ENCODE results near the gene PRMT7.

The PRMT7 gene, protein sequence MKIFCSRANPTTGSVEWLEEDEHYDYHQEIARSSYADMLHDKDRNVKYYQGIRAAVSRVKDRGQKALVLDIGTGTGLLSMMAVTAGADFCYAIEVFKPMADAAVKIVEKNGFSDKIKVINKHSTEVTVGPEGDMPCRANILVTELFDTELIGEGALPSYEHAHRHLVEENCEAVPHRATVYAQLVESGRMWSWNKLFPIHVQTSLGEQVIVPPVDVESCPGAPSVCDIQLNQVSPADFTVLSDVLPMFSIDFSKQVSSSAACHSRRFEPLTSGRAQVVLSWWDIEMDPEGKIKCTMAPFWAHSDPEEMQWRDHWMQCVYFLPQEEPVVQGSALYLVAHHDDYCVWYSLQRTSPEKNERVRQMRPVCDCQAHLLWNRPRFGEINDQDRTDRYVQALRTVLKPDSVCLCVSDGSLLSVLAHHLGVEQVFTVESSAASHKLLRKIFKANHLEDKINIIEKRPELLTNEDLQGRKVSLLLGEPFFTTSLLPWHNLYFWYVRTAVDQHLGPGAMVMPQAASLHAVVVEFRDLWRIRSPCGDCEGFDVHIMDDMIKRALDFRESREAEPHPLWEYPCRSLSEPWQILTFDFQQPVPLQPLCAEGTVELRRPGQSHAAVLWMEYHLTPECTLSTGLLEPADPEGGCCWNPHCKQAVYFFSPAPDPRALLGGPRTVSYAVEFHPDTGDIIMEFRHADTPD

DNA sequence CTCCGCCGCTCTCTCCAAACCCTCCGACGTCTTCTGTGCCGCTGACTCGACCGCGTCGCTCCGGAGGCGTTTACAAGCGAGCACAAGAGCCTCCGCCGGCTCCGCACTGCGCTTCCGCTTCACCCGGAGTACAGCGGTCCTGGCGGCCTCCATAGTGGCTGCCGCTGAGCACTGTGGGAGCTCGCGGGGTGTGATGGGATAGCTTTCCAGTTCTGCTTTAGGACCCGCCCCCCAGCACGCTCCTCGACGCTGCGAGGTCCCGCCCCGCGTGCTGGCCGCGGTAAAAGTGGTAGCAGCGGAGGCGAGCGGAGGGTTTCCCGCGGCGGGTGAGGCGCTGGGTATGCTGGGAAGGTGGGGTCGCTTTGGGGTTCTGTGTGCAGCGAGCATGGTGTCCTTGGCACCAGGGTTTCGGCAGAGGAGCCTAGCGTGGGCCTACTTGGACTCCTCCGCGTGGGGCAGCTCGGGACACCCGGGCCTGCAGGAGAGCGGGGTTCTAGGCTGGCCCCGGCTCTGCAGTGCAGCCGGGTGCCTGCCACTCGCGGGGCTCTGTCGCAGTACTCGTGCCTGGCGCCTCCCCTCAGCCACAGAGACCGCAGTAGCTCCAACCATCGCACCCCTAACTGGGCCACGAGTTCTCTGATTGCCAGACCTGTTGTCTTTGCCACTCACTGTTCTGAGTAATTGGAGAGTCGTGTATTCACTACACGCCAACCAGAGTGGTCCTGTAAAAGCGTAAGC, at the start of gene PRMT7, which contains the start of gene SLC7A6OS:
PRMT7 (plus strand) TSS at position 246 of the 738 bp plus-strand sequence. CDS start 4,961 bp downstream, outside the sequence.
SLC7A6OS (minus strand) TSS at position 173 of the 738 bp plus-strand sequence; CDS start at position 153, 20 bp downstream.
- Mint-ChIP-seq H3K27me3 (no peaks in the 10 kb centered on the region), H3K9me3 (no peaks in the 10 kb centered on the region), H3K36me3 (ENCODE audit: low read depth) (peaks cover 36% of the 10 kb centered on the region), H3K4me1 (ENCODE audit: low read depth) (peaks cover 48% of the 10 kb centered on the region), H3K27ac (peak within 1 kb of the TSS; percentile 86), H3K4me3 (peak within 1 kb of the TSS; percentile 89)

DNA sequence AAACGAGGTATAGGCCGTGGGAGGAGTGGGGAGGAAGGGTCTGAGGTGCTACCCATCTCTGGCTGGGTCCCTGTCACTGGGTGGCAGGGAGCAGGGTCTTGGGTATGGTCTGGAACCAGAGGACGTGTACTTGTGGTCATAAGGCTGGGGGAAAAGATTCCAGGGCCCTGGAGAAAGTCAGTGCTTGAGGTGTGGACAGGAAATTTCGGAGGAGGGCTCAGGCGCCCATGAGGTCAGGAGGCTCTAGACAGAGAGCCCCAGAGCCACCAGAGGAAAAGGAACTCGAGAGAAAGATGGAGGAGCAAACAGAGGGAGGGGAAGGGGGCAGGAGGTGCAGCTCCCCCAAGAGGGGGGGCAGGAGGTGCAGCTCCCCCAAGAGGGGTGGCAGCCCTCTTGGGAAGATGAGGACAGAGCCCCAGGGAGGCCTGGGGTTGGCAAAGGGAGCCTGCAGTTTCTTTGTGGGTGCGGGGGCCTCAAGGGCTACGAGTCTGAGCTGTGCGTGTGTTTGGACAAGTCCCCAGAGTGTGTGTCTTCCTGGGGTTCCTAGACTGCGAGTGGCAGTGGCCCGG, 47.2 kb upstream of the PRMT7 start:
- H3K4me1 Mint-ChIP-seq (ENCODE audit: low read depth), result peaks cover 49% of the 10 kb centered on the region
- H3K27ac Mint-ChIP-seq, result peak overlapping the region; percentile 93
- peaks cover 13% of the 10 kb centered on the region for H3K36me3 Mint-ChIP-seq (ENCODE audit: low read depth)
- no peaks in the 10 kb centered on the region for H3K9me3 Mint-ChIP-seq
- peak overlapping the region; percentile 84 for H3K4me3 Mint-ChIP-seq
- H3K27me3 Mint-ChIP-seq, result no peaks in the 10 kb centered on the region

DNA sequence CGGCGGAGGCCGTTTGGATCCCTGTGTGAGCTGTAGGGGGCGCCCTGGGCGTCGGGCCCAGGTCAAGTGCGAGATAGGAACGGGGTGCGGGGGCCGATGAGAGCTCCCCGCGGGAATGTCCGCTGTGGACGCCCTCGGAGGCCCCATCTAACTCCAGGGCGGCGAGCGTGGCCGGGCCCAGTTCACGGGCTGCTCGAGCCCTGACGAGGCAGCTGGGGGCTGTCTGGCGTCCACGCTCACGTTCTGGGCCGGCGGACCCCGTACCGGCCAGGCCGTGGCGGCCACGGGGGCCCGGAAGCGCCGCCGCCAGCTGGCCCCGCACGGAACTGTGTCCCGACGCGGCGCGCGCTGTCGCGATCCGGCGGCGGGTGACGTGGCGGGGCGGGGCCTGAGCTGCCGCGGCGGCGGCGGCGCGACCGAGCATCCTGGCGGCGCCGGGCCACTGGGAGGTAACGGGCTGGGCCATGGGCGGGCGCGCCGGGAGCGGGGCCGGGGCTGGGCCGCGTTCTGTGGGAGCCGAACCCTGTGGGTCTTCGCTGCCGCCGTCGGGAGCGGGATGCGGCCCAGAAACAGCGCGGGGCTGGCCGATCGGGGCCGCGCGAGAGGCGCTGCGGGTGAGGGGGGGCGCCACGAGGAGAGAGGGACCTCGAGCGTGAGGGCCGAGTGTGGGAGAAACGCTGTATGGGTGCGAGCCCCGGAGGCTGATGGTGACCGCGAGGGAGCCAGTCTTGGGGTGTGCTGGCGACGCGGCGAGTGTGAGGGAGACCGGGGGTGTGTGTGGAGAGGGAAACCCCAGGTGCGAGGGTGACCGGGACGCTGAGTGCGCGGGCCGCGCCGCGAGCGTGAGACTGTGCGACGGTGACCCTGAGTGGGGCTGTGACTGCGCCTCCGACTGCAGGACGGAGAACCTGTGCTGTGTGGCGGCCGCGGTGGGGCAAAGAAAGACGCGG, 46.4 kb upstream of the PRMT7 start, which contains the start of gene SLC7A6:
SLC7A6 (plus strand) TSS at position 399 of the 950 bp plus-strand sequence. CDS start 10,201 bp downstream, outside the sequence.
- Mint-ChIP-seq H3K36me3 (ENCODE audit: low read depth) (peaks cover 16% of the 10 kb centered on the region), H3K9me3 (no peaks in the 10 kb centered on the region), H3K4me1 (ENCODE audit: low read depth) (peaks cover 57% of the 10 kb centered on the region), H3K27me3 (no peaks in the 10 kb centered on the region), H3K27ac (peak within 1 kb of the TSS; percentile 98), H3K4me3 (peak within 1 kb of the TSS; percentile 95)

DNA sequence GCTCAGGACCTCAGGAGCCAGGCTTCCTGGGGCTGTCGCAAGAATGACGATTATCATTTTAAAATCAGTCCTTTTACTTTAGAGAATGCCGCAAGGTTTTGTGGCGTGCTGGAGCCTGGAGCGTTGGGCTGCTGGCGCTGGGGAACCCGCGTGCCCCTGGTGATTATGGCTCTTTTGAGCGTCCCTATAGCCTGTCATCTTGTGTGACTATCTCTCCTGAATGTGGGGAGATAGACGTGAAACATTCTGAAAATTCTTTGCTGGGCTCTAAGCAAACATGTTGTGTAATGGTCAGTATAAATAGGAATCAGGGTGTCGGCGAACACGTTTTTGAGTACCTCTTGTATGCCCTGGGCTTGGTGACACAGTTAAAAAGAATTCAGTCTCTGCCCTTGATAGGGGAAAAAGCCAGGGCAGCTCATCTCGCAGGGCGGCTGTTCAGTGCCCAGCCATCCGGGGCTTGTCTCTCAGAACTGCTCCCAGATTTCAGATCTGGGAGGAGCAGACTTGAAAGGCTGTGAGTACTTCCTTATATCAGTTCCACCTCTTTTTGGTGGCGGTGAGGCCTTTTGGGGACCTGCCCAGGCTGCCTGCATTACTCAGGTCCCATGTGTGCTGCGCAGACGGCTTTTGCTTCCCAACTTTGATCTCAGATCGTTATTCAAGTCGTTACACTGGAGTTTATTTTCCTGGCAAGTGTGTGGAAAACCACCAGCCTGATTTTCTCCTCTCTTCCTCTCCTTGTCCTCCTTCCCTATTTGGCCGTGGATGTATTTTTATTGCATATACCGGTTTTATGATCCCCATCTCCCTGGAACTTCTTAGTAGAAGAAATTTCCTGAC, 45.5 kb upstream of the PRMT7 start:
- Mint-ChIP-seq H3K4me1 (ENCODE audit: low read depth) (peaks cover 66% of the 10 kb centered on the region), H3K36me3 (ENCODE audit: low read depth) (peaks cover 18% of the 10 kb centered on the region), H3K27ac (peak overlapping the region; percentile 98), H3K4me3 (peak overlapping the region; percentile 95), H3K27me3 (no peaks in the 10 kb centered on the region), H3K9me3 (no peaks in the 10 kb centered on the region)

DNA sequence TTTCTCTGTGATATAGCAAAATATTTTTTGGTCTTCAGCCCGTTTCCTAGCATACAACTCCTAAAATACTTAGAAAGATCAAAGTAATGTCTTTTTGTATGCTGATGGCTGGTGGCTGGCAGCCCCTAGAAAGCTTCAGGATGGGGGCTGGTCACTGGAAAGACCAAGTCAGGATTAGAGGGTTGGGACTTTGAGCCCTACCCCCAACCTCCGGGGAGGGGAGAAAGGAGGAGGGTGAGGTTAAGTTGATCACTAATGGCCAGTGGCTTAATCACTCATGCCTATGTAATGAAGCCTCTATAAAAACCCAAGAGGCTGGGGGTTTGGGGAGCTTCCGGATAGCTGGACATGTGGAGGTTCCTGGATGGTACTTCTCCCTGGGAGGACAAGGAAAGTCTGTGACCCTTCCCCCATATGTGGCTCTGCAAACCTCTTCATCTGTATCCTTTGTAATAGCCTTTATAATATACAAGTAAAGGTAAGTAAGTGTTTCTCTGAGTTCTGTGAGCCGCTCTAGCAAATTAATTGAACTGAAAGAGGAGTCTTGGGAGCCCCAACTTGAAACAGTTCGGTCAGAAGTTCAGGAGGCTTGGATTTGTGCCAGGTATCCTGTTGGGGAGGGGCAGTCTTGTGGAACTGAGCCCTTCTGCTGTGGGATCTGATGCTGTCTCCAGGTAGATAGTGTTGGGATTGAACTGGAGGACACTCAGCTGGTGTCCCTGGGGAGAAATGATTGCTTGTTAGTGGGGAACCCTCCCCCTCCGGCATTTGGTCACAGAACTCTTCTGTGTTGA, 43.0 kb upstream of the PRMT7 start:
- Mint-ChIP-seq H3K27ac (peak overlapping the region; percentile 89), H3K4me1 (ENCODE audit: low read depth) (peaks cover 85% of the 10 kb centered on the region), H3K27me3 (no peaks in the 10 kb centered on the region), H3K9me3 (no peaks in the 10 kb centered on the region), H3K4me3 (peak overlapping the region; percentile 68), H3K36me3 (ENCODE audit: low read depth) (peaks cover 27% of the 10 kb centered on the region)

DNA sequence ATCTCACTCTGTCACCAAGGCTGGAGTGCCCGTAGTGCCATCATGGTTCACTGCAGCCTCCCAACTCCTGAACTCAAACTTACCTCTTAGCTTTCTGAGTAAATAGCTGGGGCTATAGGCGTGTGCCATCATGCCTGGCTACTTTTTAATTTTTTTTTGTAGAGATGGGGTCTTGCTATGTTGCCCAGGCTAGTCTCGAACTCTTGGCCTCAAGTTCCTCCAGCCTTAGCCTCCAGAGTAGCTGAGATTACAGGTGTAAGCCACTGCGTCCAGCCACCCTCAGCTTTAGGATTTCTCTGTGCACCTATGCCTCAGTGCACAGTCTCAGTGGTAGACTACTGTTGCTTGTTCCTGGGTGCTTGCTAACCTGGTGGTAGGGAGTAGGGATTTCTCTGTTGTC, 41.0 kb upstream of the PRMT7 start:
- H3K27me3 Mint-ChIP-seq, result no peaks in the 10 kb centered on the region
- H3K36me3 Mint-ChIP-seq (ENCODE audit: low read depth), result peaks cover 44% of the 10 kb centered on the region
- no peaks in the 10 kb centered on the region for H3K9me3 Mint-ChIP-seq
- peaks cover 93% of the 10 kb centered on the region for H3K4me1 Mint-ChIP-seq (ENCODE audit: low read depth)
- H3K27ac Mint-ChIP-seq, result peak overlapping the region; percentile 91
- peak overlapping the region; percentile 64 for H3K4me3 Mint-ChIP-seq

DNA sequence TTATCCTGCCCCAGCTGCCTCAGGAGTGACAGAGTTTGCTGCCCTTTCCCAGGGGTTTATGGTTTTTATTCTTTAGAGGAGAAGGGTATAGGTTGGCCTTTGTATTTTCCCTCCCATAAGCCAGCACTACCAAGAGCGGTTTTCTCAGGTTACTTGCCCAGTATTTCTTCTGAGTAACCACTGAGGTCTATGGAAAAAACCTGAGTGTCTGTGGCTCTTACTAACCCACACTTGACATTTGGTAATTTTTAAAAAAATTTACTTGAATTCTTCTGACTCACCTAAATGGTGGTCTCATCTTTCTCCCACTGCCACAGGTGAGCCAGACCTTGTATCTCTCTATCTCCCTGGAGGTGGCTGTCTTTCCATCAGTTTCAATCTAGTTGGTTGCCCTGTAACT, 40.5 kb upstream of the PRMT7 start:
- peak overlapping the region; percentile 23 for H3K4me3 Mint-ChIP-seq
- H3K9me3 Mint-ChIP-seq, result no peaks in the 10 kb centered on the region
- H3K27ac Mint-ChIP-seq, result peak overlapping the region; percentile 91
- peaks cover 45% of the 10 kb centered on the region for H3K36me3 Mint-ChIP-seq (ENCODE audit: low read depth)
- H3K4me1 Mint-ChIP-seq (ENCODE audit: low read depth), result peaks cover 96% of the 10 kb centered on the region
- no peaks in the 10 kb centered on the region for H3K27me3 Mint-ChIP-seq

DNA sequence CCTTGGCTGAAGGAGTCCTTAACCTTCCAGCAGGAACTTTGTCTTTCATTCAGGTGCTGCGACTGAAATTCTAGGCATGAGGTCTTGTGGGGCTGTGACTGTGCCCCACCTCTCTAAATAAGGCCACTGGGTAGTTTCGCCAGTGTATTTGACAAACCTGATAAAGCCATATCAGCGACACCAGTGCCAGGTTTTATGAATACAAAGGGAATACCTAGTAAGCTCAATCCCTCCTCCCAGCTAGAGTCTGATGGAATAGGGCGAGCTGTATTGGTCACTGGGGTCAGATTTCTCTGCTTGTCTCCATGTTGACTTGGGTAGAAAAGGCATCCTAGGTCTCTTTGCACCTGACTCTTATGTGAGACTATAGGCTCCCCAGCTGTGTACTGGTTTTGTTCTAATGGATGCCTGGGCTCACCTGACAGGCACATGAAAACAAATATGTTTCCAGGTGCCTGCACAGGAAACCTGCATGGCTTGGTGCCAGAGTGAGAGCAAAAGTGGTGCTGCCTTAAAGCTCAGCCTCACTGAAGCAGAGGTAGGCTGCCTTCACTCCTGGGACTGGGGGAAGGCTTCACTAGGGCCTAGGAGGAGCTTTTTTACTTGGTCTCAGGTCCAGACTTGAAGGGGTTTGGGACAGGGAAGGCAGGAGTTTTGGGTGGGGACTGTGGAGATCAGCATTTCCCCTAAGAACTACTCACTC, 38.2 kb upstream of the PRMT7 start:
- no peaks in the 10 kb centered on the region for H3K9me3 Mint-ChIP-seq
- no peaks in the 10 kb centered on the region for H3K27me3 Mint-ChIP-seq
- peak overlapping the region; percentile 61 for H3K4me3 Mint-ChIP-seq
- H3K4me1 Mint-ChIP-seq (ENCODE audit: low read depth), result peaks cover 93% of the 10 kb centered on the region
- peak overlapping the region; percentile 88 for H3K27ac Mint-ChIP-seq
- peaks cover 54% of the 10 kb centered on the region for H3K36me3 Mint-ChIP-seq (ENCODE audit: low read depth)

DNA sequence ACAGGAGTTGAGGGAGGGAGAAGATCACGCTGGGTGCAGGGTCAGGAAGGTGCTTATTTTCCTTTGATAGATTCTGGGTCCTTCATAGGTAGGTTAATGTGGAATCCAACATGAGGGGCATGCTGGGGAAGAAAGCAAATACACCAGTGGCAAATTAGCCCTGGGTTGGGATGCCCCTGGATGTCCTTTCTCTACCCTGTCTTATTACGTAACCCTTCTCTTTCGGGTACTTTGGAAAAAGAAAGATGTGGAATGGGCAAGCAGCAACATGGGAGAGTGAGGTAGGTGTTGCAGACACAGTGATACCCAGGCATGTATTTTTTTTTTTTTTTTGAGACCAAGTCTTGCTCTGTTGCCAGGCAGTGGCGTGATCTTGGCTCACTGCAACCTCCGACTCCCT, 37.4 kb upstream of the PRMT7 start:
- Mint-ChIP-seq H3K27ac (peak overlapping the region; percentile 88), H3K9me3 (no peaks in the 10 kb centered on the region), H3K27me3 (no peaks in the 10 kb centered on the region), H3K36me3 (ENCODE audit: low read depth) (peaks cover 47% of the 10 kb centered on the region), H3K4me1 (ENCODE audit: low read depth) (peaks cover 85% of the 10 kb centered on the region), H3K4me3 (peak overlapping the region; percentile 61)

DNA sequence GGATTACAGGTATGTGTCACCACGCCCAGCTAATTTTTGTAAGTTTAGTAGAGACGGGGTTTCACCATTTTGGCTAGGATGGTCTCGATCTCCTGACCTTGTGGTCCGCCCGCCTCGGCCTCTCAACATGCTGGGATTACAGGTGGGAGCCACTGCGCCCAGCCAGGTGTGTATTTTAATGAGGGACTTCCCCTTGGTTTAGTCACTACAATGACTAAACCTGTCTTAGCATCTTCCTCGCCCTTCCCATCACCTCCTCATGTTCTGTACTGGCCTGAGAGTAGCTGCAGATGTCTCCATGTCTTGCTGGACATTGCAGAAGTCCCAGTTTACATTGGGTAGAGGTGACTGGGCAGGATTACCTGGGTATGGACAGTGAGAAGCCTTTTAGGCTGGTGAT, 36.9 kb upstream of the PRMT7 start:
- H3K27ac Mint-ChIP-seq, result peak overlapping the region; percentile 59
- H3K27me3 Mint-ChIP-seq, result no peaks in the 10 kb centered on the region
- H3K9me3 Mint-ChIP-seq, result no peaks in the 10 kb centered on the region
- peaks cover 80% of the 10 kb centered on the region for H3K4me1 Mint-ChIP-seq (ENCODE audit: low read depth)
- H3K36me3 Mint-ChIP-seq (ENCODE audit: low read depth), result peaks cover 46% of the 10 kb centered on the region
- H3K4me3 Mint-ChIP-seq, result no peak overlapping the region

DNA sequence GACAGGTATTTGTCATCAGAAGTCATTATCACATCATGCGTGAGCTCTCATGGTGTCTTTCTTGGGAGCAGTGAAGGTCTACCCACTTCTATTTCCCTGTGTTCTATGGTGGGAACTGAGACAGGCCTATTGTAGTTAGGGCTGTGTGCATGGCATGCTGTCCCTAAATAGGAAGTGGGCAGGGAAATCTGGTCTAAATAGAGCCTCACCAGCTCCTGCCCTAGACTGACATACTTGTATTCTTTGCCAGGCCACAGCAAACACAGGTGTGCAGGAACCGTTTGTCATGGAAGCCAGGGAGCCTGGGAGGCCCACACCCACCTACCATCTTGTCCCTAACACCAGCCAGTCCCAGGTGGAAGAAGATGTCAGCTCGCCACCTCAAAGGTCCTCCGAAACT, 36.4 kb upstream of the PRMT7 start:
- H3K27ac Mint-ChIP-seq, result peak overlapping the region; percentile 59
- peaks cover 79% of the 10 kb centered on the region for H3K4me1 Mint-ChIP-seq (ENCODE audit: low read depth)
- H3K27me3 Mint-ChIP-seq, result no peaks in the 10 kb centered on the region
- no peak overlapping the region for H3K4me3 Mint-ChIP-seq
- peaks cover 44% of the 10 kb centered on the region for H3K36me3 Mint-ChIP-seq (ENCODE audit: low read depth)
- no peaks in the 10 kb centered on the region for H3K9me3 Mint-ChIP-seq

All from stimulated activated naive CD8-positive, alpha-beta T cell treated with anti-CD3 and anti-CD28 coated beads, Interleukin-15, Interleukin-2, amounts not matched to agents 100 ng/mL and 50 ng/mL, for 24 hours (primary cell).